ENCODE data around the gene PRPF31.

DNA sequence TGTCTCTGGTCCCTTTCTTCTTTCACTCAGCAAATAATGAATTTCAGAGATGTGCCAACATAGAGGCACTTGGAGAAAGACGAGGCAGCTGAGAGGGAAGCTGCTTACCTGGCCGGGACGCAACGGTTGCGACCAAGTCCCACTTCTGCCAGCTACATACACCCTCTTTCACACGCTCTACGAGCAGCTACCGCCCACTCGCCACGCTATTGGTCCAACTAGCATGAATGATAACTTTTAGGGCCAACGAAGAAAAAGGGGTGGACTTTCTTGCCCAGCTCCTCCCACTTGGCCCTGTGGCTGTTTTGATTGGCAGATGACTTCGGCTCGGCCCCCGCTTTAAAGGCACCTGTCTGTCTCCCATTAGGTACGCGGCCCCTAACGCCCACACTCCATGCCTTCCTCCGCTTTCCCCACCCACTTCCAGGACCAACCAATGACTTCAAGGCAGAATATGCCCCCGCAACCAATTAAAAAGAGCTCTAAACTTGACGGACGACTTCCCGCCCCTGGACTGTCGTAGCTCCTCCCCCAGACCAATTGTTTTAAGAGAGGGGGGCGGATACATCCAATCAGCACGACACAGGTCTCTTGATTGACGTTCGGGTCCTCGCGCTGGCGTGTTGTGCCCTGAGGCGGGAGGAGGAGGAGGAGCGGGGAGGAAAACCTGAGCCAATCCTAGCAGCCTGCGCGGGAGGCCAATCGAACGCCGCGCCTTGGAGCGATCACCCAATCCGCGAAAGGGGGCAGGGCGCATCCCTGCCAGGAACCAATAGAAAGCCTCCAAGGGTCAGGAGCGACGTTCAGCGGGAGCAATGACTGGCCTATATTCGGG, 21.5 kb downstream of the PRPF31 start:
- no peak for TF ChIP-seq ZNF274 (IDR thresholded peaks at IDR 0.05; ENCODE audit: low read depth, low read length)
- TF ChIP-seq SUZ12 (IDR thresholded peaks at IDR 0.05; ENCODE audit: extremely low read depth, insufficient read depth, insufficient read length) = no peak
- TF ChIP-seq YY1 (IDR thresholded peaks at IDR 0.05; ENCODE audit: insufficient read depth, insufficient read length) = no peak
